ENCODE results near the gene ST3GAL3. TPM values are rescaled to one million over a fixed set of nuclear protein-coding genes. Genes with fewer than 3 reads are reported as not detected.

The ST3GAL3 gene
- total and polyA plus RNA-seq, 2 experiments from 2014 or later = 6.2 to 6.3 TPM

- no peaks in the 10 kb centered on the region for H3K9me2 ChIP-seq (replicated peaks; ENCODE audit: insufficient read depth)
- 88% methylated on average over 4 of the region's 4 CpGs for WGBS (ENCODE audit: low lambda C conversion rate, missing lambda C conversion rate)
- H3K9me3 ChIP-seq (ENCODE audit: low read depth) = no peaks in the 10 kb centered on the region
- H3K4me2 ChIP-seq = no peak overlapping the region
- DNase-seq (ENCODE audit: low spot score) = no peak
- no peak overlapping the region for H3K4me3 ChIP-seq
- no peaks in the 10 kb centered on the region for H3K79me2 ChIP-seq
- H3K4me1 ChIP-seq (ENCODE audit: insufficient read depth) = no peaks in the 10 kb centered on the region
- TF ChIP-seq EZH2phosphoT487 (IDR thresholded peaks at IDR 0.05; ENCODE audit: low read depth, severe bottlenecking, unreplicated experiment) = no peak
- TF ChIP-seq EZH2 (IDR thresholded peaks at IDR 0.05; ENCODE audit: borderline replicate concordance) = no peak
- no peak for TF ChIP-seq CTCF (IDR thresholded peaks at IDR 0.05; ENCODE audit: poor library complexity)
- H4K20me1 ChIP-seq (ENCODE audit: insufficient read depth, poor library complexity, severe bottlenecking) = no peaks in the 10 kb centered on the region
- H3K27ac ChIP-seq = no peak overlapping the region
- no peak overlapping the region for H2AFZ ChIP-seq
- no peaks in the 10 kb centered on the region for H3K27me3 ChIP-seq
- H3K36me3 ChIP-seq (replicated peaks; ENCODE audit: insufficient read depth, low read depth) = no peaks in the 10 kb centered on the region
These were observed 140.5 kb downstream of the ST3GAL3 start for GRCh38 chr1:43847882-43848281.

GRCh38 chr1:43849670-43850069, 142.3 kb downstream of the ST3GAL3 start:
- Histone ChIP-seq H3K27me3 (no peaks in the 10 kb centered on the region), H4K20me1 (ENCODE audit: insufficient read depth, poor library complexity, severe bottlenecking) (no peaks in the 10 kb centered on the region), H3K4me3 (no peak overlapping the region), H2AFZ (no peak overlapping the region), H3K9me3 (ENCODE audit: low read depth) (no peaks in the 10 kb centered on the region), H3K4me2 (no peak overlapping the region), H3K27ac (no peak overlapping the region), H3K4me1 (ENCODE audit: insufficient read depth) (no peaks in the 10 kb centered on the region), H3K36me3 (replicated peaks; ENCODE audit: insufficient read depth, low read depth) (no peaks in the 10 kb centered on the region), H3K79me2 (no peaks in the 10 kb centered on the region), H3K9me2 (replicated peaks; ENCODE audit: insufficient read depth) (no peaks in the 10 kb centered on the region)
- no peak for TF ChIP-seq EZH2 (IDR thresholded peaks at IDR 0.05; ENCODE audit: borderline replicate concordance)
- TF ChIP-seq EZH2phosphoT487 (IDR thresholded peaks at IDR 0.05; ENCODE audit: low read depth, severe bottlenecking, unreplicated experiment) = no peak
- no peak for TF ChIP-seq CTCF (IDR thresholded peaks at IDR 0.05; ENCODE audit: poor library complexity)
- no peak for DNase-seq (ENCODE audit: low spot score)
- WGBS (ENCODE audit: low lambda C conversion rate, missing lambda C conversion rate) = 70% methylated on average over 1 of the region's 1 CpG

GRCh38 chr1:43850591-43851233, 143.4 kb downstream of the ST3GAL3 start:
- Histone ChIP-seq H3K4me3 (no peak overlapping the region), H3K9me3 (ENCODE audit: low read depth) (no peaks in the 10 kb centered on the region), H3K27ac (no peak overlapping the region), H3K4me1 (ENCODE audit: insufficient read depth) (no peaks in the 10 kb centered on the region), H3K9me2 (replicated peaks; ENCODE audit: insufficient read depth) (no peaks in the 10 kb centered on the region), H3K27me3 (no peaks in the 10 kb centered on the region), H3K4me2 (no peak overlapping the region), H3K36me3 (replicated peaks; ENCODE audit: insufficient read depth, low read depth) (no peaks in the 10 kb centered on the region), H4K20me1 (ENCODE audit: insufficient read depth, poor library complexity, severe bottlenecking) (no peaks in the 10 kb centered on the region), H3K79me2 (no peaks in the 10 kb centered on the region), H2AFZ (no peak overlapping the region)
- 93% methylated on average over 8 of the region's 8 CpGs for WGBS (ENCODE audit: low lambda C conversion rate, missing lambda C conversion rate)
- DNase-seq (ENCODE audit: low spot score) = no peak
- TF ChIP-seq EZH2phosphoT487 (IDR thresholded peaks at IDR 0.05; ENCODE audit: low read depth, severe bottlenecking, unreplicated experiment) (no peak), CTCF (IDR thresholded peaks at IDR 0.05; ENCODE audit: poor library complexity) (no peak), EZH2 (IDR thresholded peaks at IDR 0.05; ENCODE audit: borderline replicate concordance) (no peak)

Data from hepatocyte (in vitro differentiated cells).